ENCODE results near the gene SCG5.

SCG5 gene

DNA sequence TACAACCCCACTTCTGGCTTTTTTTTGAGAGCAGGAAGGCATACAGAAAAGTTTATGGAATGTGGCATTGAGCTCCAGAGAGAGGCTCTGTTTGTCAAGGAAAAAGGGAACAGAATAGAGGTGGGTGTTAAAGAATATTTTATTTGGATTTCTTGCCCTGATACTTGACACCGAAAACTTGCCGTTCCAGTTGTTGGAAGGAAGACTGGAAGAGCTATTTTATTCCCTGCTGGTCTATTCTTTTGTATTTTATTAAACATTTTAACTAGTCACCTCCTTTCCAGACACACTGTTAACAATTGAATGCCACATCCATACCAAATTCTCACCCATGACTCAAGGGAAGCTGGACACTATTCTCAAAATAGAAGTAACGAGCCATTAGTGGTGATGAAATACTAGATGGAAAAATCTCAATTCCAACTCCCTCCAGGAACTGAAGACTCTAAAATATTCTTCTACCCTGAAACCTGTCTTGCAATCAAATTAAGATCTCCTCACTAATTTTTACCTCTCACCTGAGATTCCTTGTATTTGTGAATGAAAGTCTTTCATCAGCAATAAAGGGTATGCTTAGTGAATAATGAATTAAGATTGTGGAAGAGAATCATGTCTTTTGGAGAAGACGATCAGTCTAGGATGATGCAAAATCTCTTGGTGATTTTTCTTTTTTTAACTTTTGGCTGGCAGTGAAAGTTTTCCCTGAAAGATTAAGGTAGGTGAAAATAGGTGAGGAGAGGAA lies 104.8 kb downstream of the SCG5 start:
- no peak for DNase-seq (ENCODE audit: low read depth)
- H3K4me3 ChIP-seq (replicated peaks; ENCODE audit: low read depth, low read length): no peak overlapping the region
- TF ChIP-seq, protein P1, sequence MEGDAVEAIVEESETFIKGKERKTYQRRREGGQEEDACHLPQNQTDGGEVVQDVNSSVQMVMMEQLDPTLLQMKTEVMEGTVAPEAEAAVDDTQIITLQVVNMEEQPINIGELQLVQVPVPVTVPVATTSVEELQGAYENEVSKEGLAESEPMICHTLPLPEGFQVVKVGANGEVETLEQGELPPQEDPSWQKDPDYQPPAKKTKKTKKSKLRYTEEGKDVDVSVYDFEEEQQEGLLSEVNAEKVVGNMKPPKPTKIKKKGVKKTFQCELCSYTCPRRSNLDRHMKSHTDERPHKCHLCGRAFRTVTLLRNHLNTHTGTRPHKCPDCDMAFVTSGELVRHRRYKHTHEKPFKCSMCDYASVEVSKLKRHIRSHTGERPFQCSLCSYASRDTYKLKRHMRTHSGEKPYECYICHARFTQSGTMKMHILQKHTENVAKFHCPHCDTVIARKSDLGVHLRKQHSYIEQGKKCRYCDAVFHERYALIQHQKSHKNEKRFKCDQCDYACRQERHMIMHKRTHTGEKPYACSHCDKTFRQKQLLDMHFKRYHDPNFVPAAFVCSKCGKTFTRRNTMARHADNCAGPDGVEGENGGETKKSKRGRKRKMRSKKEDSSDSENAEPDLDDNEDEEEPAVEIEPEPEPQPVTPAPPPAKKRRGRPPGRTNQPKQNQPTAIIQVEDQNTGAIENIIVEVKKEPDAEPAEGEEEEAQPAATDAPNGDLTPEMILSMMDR (IDR thresholded peaks at IDR 0.05; ENCODE audit: low read length, missing control alignments): no peak

Data from fibroblast of pulmonary artery (primary cell).